ENCODE measurements around the gene YY1. TPM values are rescaled to one million over a fixed set of nuclear protein-coding genes. Genes with fewer than 3 reads are reported as not detected.

Gene YY1
- total RNA-seq, 2 donors from 2014 or later = 31.3 to 36.3 TPM

DNA sequence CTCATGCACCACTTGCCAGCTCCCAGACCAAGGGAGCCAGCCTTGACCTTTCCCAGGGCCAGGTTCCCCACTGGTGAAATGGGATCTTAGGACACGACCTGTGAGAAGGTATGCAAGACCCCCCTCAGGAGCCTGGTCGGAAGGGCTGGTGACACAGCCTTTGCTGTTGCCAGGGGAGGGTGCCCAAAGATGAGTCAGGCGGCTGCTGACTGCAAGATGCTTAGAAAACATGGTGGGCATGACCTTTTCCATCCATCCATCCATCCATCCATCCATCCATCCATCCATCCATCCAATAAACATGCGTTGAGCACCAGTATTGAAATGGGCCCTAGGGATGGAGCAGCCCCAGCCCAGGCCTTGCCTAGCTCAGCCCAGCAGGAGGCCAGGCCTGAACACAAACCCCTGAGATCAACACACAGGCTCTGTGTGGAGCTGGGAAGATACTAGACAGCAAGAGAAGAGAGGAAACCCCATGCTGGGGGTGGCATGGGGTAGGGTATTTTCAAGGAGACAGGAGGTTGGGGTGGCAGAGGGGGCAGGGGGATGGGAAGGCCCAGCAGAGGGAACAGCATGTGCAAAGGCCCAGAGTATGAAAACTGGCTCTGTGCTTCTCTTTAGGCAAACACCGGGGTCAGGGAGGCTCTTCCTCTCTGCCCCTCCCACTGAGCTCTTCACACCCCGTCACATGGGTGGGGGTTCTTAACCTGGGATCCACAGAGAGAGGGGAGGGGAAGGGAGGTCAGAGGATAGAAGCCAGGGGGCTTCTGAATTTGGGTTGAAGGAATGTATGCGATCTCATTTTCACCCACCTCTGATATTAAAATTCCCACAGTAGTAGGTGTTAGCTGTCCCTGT is 26.2 kb upstream of the YY1 start:
- Histone ChIP-seq H3K4me3 (no peak overlapping the region), H3K36me3 (no peaks in the 10 kb centered on the region), H3K27ac (peak overlapping the region in 1 of 2 donors; percentile 98), H3K4me1 (peaks cover 0 to 12% of the 10 kb centered on the region in 2 donors), H3K9me3 (no peaks in the 10 kb centered on the region), H3K27me3 (no peaks in the 10 kb centered on the region)
- DNase-seq (ENCODE audit: low spot score) = no peak
- TF ChIP-seq, protein P1, sequence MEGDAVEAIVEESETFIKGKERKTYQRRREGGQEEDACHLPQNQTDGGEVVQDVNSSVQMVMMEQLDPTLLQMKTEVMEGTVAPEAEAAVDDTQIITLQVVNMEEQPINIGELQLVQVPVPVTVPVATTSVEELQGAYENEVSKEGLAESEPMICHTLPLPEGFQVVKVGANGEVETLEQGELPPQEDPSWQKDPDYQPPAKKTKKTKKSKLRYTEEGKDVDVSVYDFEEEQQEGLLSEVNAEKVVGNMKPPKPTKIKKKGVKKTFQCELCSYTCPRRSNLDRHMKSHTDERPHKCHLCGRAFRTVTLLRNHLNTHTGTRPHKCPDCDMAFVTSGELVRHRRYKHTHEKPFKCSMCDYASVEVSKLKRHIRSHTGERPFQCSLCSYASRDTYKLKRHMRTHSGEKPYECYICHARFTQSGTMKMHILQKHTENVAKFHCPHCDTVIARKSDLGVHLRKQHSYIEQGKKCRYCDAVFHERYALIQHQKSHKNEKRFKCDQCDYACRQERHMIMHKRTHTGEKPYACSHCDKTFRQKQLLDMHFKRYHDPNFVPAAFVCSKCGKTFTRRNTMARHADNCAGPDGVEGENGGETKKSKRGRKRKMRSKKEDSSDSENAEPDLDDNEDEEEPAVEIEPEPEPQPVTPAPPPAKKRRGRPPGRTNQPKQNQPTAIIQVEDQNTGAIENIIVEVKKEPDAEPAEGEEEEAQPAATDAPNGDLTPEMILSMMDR (IDR thresholded peaks at IDR 0.05) = no peak

DNA sequence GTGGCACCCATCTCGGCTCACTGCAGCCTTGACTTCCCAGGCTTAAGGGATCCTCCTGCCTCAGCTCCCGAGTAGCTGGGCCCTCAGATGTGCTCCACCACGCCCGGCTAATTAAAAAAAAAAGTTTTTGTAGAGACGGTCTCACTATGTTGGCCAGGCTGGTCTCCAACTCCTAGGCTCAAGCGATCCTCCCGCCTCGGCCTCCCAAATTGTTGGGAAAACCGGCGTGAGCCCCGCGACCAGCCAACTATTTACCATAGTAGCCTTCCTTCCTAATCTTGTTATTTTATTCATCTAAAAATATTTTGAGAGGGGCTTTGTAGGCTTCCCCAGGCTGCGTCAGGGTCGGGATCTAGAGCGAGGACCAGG is 25.4 kb upstream of the YY1 start:
- H3K4me1 ChIP-seq = peaks cover 0 to 12% of the 10 kb centered on the region in 2 donors
- no peaks in the 10 kb centered on the region for H3K36me3 ChIP-seq
- no peaks in the 10 kb centered on the region for H3K9me3 ChIP-seq
- H3K27me3 ChIP-seq = no peaks in the 10 kb centered on the region
- no peak for DNase-seq (ENCODE audit: low spot score)
- TF ChIP-seq, protein P1 (IDR thresholded peaks at IDR 0.05) = no peak
- H3K4me3 ChIP-seq = peak overlapping the region; percentile 79 to 89
- peak overlapping the region; percentile 96 to 98 for H3K27ac ChIP-seq

DNA sequence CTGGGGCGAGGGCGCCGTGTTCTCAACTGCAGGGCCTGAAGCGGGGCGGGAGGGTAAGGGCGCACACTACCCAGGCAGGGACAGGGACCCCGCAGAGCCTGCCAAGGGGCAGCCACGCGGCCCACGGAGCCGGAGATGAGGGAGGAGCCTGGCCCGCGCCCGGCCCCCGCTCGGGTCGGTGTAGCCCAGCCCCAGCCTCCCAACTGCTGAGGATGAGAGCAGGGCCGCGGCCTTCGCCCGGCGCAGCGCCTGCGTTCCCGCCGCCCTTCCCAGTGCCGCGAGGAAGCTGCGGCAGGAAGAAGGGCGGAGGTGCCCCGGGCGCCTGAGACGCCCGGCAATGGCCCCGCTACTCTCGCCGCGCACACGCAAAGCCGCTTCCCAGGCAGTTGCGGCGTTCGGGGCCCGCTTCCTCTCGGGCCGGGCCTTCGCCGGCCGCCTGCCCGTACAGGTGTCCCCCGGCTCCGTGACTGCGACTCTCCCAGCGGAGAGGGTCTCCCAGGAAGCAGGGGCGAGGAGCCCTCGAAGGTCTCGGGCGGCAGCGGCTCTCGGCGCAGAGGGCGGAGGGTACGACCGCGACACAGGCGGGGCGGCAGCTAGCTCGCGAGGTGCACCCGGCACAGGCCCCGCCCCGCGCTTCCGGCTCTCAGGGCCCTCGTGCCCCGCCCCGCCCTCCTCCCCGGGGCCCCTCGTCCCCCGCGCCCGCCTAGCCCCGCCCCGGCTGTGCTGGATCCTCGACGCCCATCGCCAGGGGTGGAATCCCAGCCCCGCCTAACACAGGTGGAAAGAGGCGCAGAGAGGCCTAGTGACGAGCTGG is 24.8 kb upstream of the YY1 start:
- peak; percentile 82 for DNase-seq (ENCODE audit: low spot score)
- TF ChIP-seq, protein P1 (IDR thresholded peaks at IDR 0.05) = no peak
- Histone ChIP-seq H3K36me3 (no peaks in the 10 kb centered on the region), H3K4me3 (peak overlapping the region; percentile 79 to 89), H3K4me1 (peaks cover 0 to 12% of the 10 kb centered on the region in 2 donors), H3K27ac (peak overlapping the region; percentile 96 to 98), H3K27me3 (no peaks in the 10 kb centered on the region), H3K9me3 (no peaks in the 10 kb centered on the region)

DNA sequence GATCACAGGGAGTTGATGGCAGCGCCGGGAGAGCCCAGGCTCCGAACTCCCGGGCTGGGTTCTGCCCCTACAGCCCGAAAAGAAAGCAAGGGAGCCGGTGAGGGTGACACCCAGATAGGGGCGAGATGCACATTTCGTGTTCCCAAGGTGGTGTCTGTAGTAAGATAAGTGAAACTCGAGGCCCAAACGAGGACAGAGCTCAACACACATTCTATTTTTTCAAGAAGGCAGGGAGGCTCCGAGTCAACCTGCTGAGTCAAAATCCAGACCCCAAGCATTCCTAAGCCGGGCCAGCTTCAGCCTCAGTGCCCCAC is 24.2 kb upstream of the YY1 start:
- TF ChIP-seq, protein P1 (IDR thresholded peaks at IDR 0.05) = no peak
- Histone ChIP-seq H3K27ac (peak overlapping the region; percentile 96 to 98), H3K4me3 (peak overlapping the region; percentile 79 to 89), H3K9me3 (no peaks in the 10 kb centered on the region), H3K36me3 (no peaks in the 10 kb centered on the region), H3K27me3 (no peaks in the 10 kb centered on the region), H3K4me1 (peaks cover 0 to 12% of the 10 kb centered on the region in 2 donors)
- no peak for DNase-seq (ENCODE audit: low spot score)

DNA sequence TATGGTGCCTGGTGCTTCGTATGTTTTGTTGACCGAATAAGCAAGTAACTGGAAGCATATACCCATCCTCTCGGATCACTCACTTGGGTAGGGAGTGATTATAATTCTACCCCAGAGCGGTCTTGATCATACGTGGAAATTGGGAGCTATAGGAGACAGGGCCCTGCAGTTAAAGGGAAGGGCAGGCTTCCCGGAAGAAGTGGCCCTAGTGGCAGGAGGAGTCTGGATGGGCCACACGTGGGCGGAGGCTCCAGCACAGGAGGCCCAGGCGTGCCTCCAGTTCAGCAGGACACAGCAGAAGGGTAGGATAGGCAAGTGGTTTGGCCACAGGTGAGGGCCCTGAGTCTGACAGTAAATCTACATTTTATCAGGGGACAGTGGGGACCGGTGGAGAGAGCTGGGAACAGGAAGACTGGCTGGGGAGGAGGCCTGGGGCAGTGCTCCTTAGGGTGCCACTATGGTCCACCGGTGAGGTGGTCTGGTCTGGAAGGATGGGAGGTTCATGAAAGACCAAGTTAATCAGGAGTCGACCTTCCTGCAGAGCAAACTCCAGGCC is 23.5 kb upstream of the YY1 start:
- Histone ChIP-seq H3K27ac (peak overlapping the region; percentile 96 to 98), H3K9me3 (no peaks in the 10 kb centered on the region), H3K36me3 (no peaks in the 10 kb centered on the region), H3K4me3 (no peak overlapping the region), H3K4me1 (peaks cover 0 to 12% of the 10 kb centered on the region in 2 donors), H3K27me3 (no peaks in the 10 kb centered on the region)
- TF ChIP-seq, protein P1 (IDR thresholded peaks at IDR 0.05) = no peak
- no peak for DNase-seq (ENCODE audit: low spot score)

All from right atrium auricular region (tissue), 2 donors.